A673 (cell line): ENCODE measurements around the gene SLIT3.

ENCODE experiments used
- EZH2 ChIP-seq: fragments of 200-600 bp; sonication (generic); IDR thresholded peaks from 2 replicates; pipeline ENCODE4 v1.6.1; 2017; ENCODE audit warnings: borderline replicate concordance, low read depth, mild to moderate bottlenecking, mixed read lengths, antibody characterized with exemption, low read length; ENCODE audit not compliant: poor library complexity, severe bottlenecking
- TF ChIP-seq, protein P1 (sequence below): fragments of 300-800, 200-600 bp; sonication (generic); conservative IDR thresholded peaks from 2 replicates; pipeline ENCODE4 v1.5.1; 2017; ENCODE audit warnings: low read depth, mild to moderate bottlenecking, antibody characterized with exemption, low read length, moderate library complexity, mixed read lengths

DNA sequence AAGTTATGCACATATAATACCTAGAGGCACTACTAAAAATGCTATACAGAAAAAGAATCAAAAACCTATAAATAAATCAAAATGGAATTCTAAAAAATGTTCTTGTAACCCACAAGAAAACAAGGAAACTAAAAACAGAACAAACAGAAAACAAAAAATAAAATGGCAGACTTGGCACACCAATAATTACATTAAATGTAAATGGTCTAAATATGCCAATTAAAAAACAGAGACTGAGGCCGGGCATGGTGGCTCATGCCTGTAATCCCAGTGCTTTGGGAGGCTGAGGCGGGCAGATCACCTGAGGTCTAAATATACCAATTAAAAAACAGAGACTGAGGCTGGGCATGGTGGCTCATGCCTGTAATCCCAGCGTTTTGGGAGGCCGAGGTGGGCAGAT is 142.2 kb downstream of the SLIT3 start:
- TF ChIP-seq, protein P1, sequence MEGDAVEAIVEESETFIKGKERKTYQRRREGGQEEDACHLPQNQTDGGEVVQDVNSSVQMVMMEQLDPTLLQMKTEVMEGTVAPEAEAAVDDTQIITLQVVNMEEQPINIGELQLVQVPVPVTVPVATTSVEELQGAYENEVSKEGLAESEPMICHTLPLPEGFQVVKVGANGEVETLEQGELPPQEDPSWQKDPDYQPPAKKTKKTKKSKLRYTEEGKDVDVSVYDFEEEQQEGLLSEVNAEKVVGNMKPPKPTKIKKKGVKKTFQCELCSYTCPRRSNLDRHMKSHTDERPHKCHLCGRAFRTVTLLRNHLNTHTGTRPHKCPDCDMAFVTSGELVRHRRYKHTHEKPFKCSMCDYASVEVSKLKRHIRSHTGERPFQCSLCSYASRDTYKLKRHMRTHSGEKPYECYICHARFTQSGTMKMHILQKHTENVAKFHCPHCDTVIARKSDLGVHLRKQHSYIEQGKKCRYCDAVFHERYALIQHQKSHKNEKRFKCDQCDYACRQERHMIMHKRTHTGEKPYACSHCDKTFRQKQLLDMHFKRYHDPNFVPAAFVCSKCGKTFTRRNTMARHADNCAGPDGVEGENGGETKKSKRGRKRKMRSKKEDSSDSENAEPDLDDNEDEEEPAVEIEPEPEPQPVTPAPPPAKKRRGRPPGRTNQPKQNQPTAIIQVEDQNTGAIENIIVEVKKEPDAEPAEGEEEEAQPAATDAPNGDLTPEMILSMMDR = no peak
- no peak for TF ChIP-seq EZH2
